ENCODE data around the gene MYO9B.
A peak's percentile ranks its signal among the peaks of the same experiment; 100 is the strongest.

MYO9B gene

GRCh38 chr19:17048885-17049453, 26.6 kb upstream of the MYO9B start:
- H3K4me3 ChIP-seq (replicated peaks; ENCODE audit: low read depth, low read length): no peak overlapping the region
- TF ChIP-seq CTCF (IDR thresholded peaks at IDR 0.05; ENCODE audit: low read depth, low read length, missing control alignments): no peak

GRCh38 chr19:17049711-17050280, 25.8 kb upstream of the MYO9B start:
- no peak for DNase-seq (ENCODE audit: extremely low read depth, low read depth)
- no peak overlapping the region for H3K4me3 ChIP-seq (replicated peaks; ENCODE audit: low read depth, low read length)
- TF ChIP-seq CTCF (IDR thresholded peaks at IDR 0.05; ENCODE audit: low read depth, low read length, missing control alignments): no peak

More at GRCh38 chr19:17048885-17049453, 26.6 kb upstream of the MYO9B start:
- no peak for DNase-seq (ENCODE audit: extremely low read depth, low read depth)

GRCh38 chr19:17052439-17052838, 23.1 kb upstream of the MYO9B start:
- TF ChIP-seq CTCF (IDR thresholded peaks at IDR 0.05; ENCODE audit: low read depth, low read length, missing control alignments): peak; percentile 55
- no peak for DNase-seq (ENCODE audit: extremely low read depth, low read depth)
- no peak overlapping the region for H3K4me3 ChIP-seq (replicated peaks; ENCODE audit: low read depth, low read length)

GRCh38 chr19:17054746-17055145, 20.8 kb upstream of the MYO9B start:
- TF ChIP-seq CTCF (IDR thresholded peaks at IDR 0.05; ENCODE audit: low read depth, low read length, missing control alignments): no peak
- H3K4me3 ChIP-seq (replicated peaks; ENCODE audit: low read depth, low read length): no peak overlapping the region

GRCh38 chr19:17055636-17056035, 19.9 kb upstream of the MYO9B start:
- TF ChIP-seq CTCF (IDR thresholded peaks at IDR 0.05; ENCODE audit: low read depth, low read length, missing control alignments): no peak
- no peak for DNase-seq (ENCODE audit: extremely low read depth, low read depth)
- no peak overlapping the region for H3K4me3 ChIP-seq (replicated peaks; ENCODE audit: low read depth, low read length)

More at GRCh38 chr19:17054746-17055145, 20.8 kb upstream of the MYO9B start:
- no peak for DNase-seq (ENCODE audit: extremely low read depth, low read depth)

GRCh38 chr19:17058236-17058635, 17.3 kb upstream of the MYO9B start:
- DNase-seq (ENCODE audit: extremely low read depth, low read depth): no peak
- TF ChIP-seq CTCF (IDR thresholded peaks at IDR 0.05; ENCODE audit: low read depth, low read length, missing control alignments): no peak
- H3K4me3 ChIP-seq (replicated peaks; ENCODE audit: low read depth, low read length): no peak overlapping the region

- DNase-seq (ENCODE audit: extremely low read depth, low read depth): no peak
- H3K4me3 ChIP-seq (replicated peaks; ENCODE audit: low read depth, low read length): no peak overlapping the region
- TF ChIP-seq CTCF (IDR thresholded peaks at IDR 0.05; ENCODE audit: low read depth, low read length, missing control alignments): no peak
These were observed 14.8 kb upstream of the MYO9B start for GRCh38 chr19:17060802-17061201.
